Uterus (tissue), 2 donors: ENCODE results near the gene FAF1.

ENCODE experiments used
- POLR2A ChIP-seq, 2 donors: fragments of 450-650 bp; IDR thresholded peaks; one replicate each; pipeline ENCODE4 v1.6.1; 2016; ENCODE audit warnings: antibody characterized with exemption in 2 of 2, mild to moderate bottlenecking in 1 of 2, moderate library complexity in 1 of 2
- TF ChIP-seq, protein P1 (sequence below), 4 experiments: fragments of 200-600 bp in 2 of 4; fragments of 450-650 bp in 2 of 4; sonication (generic) in 2 of 4; IDR thresholded peaks; one replicate each; pipeline ENCODE4 v1.5.1; 2016 to 2019; ENCODE audit warnings: antibody characterized with exemption in 4 of 4, mild to moderate bottlenecking in 2 of 4, moderate library complexity in 1 of 4

DNA sequence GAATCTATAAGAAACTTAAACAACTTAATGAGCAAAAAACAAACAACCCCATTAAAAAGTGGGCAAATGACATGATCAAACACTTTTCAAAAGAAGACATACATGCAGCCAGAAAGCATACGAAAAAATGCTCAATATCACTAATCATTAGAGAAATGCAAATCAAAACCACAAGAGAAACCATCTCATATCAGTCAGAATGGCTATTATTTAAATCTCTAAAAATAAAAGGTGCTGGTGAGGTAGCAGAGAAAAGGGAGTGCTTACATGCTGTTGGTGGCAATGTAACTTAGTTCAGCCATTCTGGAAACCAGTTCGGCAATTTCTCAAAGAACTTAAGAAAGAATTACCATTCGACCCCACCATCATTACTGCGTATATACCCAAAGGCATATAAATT, 147.7 kb downstream of the FAF1 start:
- TF ChIP-seq, protein P1, sequence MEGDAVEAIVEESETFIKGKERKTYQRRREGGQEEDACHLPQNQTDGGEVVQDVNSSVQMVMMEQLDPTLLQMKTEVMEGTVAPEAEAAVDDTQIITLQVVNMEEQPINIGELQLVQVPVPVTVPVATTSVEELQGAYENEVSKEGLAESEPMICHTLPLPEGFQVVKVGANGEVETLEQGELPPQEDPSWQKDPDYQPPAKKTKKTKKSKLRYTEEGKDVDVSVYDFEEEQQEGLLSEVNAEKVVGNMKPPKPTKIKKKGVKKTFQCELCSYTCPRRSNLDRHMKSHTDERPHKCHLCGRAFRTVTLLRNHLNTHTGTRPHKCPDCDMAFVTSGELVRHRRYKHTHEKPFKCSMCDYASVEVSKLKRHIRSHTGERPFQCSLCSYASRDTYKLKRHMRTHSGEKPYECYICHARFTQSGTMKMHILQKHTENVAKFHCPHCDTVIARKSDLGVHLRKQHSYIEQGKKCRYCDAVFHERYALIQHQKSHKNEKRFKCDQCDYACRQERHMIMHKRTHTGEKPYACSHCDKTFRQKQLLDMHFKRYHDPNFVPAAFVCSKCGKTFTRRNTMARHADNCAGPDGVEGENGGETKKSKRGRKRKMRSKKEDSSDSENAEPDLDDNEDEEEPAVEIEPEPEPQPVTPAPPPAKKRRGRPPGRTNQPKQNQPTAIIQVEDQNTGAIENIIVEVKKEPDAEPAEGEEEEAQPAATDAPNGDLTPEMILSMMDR (IDR thresholded peaks at IDR 0.05), result no peak
- TF ChIP-seq POLR2A (IDR thresholded peaks at IDR 0.05), result no peak
